HK-2 (cell line): ENCODE data around the gene ALDH6A1.
"Not testable (repeated sequence)": the region's sequence is repeated elsewhere in the genome, so short reads cannot be mapped to it uniquely, and the experiment has no call there.

Experiments
- DNase-seq: peaks from one replicate; pipeline ENCODE4 v3.0.0-alpha.2; 2018; ENCODE audit not compliant: unreplicated experiment

The ALDH6A1 gene

DNA sequence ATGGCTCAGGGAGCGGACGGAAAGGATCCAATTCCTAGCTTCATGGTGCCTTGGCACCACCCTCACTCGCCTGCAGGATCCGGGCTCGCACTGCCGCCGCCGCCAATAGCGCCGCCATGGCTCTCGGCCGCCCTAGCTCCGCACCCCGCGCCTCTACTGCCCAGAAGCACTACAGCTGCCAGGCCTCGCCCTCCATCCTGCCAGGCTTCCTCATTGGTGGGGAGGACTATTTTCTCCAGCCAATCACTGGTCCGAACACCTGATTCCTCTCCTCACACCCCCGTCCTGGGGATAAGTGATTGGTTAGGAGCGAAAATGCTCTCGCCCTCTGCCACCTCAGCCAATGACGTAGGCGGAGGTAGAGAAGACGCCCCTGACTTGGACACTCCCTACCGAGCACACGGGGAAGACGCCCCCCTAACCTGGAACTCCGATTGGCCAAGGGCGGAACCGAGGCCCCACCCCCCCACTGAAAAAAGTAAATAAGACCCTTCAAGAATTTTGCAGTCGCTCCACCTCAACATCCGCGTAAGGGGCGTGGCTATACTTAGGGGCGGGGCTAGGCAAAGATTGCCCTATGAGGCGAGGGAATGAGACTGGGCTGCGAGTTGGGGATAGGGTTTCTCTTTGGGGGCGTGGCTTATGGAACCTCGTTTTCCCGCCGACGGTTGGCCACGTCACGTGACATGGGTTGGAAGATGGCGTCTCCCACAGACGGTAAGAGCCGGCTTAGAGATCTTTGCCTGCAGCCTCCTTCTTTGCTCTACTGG is at the start of gene ALDH6A1, which contains the start of gene LIN52:
Gene ALDH6A1, minus strand, starts transcription at position 177 of the 770 bp plus-strand sequence. Its CDS starts 59 bp downstream, at position 118.
Gene LIN52, plus strand, starts transcription at position 680 of the 770 bp plus-strand sequence. Its CDS starts 19 bp downstream, at position 699.
- DNase-seq: peak; percentile 99

DNA sequence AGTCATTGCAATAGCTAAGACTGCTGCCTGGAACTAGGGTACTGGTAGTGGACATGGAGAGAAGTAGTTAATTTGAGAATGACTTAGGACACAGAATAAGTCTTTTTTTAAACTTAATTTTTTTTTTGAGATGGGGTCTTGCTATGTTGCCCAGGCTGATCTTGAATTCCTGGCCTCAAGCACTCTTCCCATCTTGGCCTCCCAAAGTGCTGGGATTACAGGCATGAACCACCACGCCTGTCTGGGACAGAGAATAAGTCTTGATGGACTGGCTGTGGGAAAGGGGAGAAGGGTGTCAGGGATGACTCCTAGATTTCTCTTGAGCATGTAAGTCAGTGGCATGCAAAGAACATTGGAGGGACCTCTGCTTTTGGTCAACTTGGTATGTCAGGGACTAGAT is 43.4 kb upstream of the ALDH6A1 start:
- no peak for DNase-seq

DNA sequence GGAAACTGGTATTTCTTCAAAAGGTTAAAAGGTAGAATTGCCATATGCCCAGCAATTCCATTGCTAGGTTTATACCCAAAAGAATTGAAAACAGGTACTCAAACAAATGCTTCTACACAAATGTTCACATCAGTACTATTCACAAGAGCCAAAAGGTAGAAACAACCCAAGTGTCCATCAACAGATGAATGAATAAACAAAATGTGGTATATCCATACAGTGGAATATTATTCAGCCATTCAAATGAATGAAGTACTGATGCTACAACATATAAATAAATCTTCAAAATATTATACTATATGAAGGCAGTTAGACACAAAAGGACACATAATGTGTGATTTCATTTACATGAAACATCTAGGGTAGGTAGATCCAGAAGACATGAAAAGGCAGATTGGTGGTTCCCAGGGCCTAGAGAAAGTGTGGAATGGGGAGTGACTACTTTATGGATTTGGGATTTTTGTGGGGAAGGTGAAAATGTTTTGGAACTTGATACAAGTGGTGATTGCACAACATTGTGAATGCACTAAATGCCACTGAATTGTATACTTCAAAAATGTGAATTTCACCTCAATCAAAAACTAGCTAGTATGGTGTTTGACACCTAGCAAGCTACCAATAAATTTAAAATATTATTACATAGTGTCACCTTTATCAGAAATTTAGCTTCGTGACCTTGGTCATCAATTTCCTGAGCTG is 42.2 kb upstream of the ALDH6A1 start:
- no peak for DNase-seq

DNA sequence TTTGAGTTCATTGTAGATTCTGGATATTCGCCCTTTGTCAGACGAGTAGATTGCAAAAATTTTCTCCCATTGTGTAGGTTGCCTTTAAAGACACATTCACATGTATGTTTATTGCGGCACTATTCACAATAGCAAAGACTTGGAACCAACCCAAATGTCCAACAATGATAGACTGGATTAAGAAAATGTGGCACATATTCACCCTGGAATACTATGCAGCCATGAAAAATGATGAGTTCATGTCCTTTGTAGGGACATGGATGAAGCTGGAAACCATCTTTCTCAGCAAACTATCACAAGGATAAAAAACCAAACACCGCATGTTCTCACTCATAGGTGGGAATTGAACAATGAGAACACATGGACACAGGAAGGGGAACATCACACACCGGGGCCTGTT is 41.2 kb upstream of the ALDH6A1 start:
- DNase-seq: not testable (repeated sequence)

DNA sequence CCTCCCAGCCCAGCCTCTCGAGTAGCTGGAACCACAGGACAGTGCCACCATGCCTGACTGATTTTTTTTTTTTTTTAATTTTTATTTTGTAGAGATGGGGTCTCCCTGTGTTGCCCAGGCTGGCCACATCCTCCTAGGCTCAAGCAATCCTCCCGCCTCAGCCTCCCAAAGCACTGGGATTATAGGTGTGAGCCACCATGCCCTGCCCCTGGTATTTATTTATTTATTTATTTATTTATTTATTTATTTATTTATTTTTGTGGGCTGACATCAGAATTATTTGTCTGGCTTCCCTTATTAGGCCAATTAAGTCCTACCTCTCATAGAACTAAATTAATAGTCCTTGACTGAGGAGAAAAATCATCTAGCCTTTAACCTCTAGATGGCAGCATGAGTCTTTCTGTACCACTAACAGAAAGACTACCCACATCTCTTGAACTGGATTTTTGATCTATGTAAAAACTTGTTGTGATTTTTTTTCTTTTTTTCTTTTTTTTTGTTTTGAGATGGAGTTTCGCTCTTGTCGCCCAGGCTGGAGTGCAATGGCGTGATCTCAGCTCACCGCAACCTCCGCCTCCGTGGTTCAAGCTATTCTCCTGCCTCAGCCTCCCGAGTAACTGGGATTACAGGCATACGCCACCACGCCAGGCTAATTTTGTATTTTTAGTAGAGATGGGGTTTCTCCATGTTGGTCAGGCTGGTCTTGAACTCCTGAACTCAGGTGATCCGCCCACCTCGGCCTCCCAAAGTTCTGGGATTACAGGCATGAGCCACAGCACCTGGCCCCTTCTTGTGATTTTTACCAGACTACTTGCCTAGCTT is 27.4 kb upstream of the ALDH6A1 start:
- not testable (repeated sequence) for DNase-seq

DNA sequence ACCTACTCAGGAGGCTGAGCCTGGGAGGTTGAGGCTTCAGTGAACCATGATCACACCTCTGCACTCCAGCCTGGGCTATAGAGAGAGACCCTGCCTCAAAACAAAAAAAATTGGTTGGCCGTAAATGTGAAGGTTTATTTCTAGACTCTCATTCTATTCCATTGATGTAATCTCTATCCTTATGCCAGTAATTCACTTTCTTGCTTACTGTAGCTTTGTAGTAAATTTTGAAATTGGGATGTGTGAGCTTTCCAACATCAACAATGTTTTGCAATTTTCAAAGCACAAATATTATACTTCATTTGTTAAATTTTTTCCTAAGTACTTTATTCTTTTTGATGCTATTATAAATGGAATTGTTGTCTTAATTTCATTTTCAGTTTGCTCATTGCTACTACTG is 25.1 kb upstream of the ALDH6A1 start:
- DNase-seq: no peak

DNA sequence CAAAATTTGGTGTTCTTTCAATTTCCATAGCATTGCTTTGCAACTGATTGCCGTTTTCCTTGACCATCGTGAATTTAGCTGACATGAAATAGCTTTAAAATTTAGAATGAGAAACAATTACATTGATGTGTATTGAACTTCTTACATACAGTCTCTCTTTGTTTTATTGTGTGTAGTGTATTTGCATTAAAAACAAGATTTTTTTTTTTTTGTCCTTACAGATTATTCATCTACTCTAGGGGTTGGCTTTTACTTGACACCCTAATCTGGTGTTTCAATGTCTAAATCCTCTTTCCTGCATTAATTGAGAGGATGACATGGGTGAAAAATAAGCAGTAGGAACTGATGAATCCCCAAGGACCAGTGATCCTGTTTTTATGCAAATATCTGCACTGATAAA is 21.1 kb upstream of the ALDH6A1 start:
- DNase-seq: no peak

DNA sequence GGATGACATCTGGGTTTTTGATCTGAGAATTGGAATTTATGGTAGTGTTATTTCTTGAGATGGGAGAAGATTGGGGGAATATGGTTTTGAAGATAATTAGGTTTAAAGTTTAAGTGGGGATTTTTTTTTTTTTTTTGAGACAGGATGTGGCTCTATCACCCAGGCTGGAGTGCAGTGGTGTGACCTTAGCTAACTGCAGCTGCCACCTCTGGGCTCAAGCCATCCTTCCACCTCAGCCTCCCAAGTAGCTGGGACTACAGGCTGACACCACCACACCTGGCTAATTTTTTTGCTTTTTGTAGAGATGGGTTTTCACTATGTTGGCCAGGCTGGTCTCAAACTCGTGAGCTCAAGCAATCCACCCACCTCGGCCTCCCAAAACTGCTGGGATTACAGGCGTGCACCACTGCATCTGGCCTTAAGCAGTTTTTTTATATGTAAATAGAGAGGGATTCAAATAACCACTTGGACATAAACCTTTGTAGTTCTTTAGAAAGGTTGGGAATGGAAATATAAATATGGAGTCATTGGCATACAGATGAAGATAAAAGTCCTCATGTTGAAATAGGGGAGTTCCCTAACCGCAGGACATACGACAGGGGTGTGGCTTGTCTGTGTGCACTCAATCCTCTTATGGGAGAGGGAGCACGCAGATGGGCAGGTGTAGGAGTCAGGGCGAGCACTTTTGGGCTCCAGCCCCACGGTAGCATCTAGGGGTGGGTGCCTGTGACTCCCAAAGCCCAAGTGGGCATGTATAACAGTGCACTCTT is 5.2 kb upstream of the ALDH6A1 start:
- DNase-seq: no peak

DNA sequence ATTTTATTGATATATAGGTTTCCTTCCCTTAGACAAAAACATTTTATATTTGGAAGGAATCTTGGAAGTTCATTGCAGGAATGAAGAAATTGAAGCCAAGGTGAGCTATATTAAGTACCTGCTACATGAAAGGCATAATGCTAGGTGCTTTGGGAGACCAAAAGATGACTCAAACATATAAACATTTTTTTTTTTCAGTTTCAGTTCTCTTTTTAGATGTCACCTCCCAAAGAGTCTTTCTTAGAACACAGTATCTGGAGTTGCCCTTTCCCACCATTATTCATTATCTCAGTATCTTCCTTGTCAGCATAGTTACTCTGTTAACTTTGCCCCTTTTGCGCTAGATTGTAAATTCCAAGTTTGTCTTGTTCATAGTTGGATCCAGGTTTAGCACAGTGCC is 1.6 kb upstream of the ALDH6A1 start:
- DNase-seq: no peak

DNA sequence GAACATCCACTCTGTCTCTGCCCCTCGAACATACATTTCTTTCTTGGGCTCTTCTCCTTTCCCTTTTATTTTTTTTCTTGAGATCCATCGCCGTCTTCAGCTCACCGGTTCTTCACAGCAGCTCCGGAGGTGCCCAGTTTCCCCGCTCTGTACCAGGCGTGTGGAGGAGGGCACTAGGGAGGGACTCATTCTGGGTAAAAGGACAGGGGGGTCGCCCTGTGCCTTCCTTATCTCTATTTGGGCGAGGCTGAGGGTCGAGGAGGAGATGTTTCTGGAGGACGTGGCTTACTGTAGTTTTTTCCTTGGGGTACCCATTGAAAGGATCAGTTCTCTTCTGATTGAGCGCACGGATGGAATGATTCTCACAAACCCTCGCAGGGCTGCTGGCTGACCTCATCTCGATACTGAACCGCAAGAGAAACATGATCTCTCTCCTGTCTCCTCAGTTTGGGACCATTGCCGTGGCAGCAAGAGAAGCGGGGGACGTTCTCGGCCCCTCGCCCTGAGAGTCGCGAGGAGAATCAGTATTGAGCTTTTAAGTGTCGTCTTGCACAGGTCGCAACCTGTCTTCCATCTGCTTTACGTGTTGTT is 889 bp upstream of the ALDH6A1 start:
- DNase-seq: peak; percentile 38

DNA sequence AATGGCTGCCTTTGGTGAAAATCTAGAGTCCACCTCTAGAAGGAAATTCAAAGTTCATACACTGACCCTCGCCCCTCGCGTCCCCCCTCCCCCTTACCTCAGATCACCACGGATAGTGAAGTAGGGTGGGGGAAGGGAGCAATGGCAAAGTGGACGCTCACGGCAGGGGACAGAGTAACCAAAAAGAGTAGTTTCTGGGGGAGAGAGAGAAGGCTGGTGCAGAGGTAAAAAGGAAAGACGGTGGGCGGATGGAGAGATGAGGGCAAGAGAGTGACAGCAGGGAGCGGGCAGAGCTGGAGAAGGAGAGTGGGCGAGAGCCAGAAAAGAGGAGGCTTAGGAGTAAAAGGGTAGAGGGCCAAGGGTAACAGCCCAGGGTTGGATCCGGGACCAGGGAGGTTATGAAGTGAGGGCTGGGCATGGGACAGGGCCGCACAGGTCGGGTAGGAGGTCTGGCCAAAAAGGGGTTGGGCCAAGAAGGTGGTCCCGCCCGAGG is 423 bp downstream of the ALDH6A1 start:
- no peak for DNase-seq

DNA sequence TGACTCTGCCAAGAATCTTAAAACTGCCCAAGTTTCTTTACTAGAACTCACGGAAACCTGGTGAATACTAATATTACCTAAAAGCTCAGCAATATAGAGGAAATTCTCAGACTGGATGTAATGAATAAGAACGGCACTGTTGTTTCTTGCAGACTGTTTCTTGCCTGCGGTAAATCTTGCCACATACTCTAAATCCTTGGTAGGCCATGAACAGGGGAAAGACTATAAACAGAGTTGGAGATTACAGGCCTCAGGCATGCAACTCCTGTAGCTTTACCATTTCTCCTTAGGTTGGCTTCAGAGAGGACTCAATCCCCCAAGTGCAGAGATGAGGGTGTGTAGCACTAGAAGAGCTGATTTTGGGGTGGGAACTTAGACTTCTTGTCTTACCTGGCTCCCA is 1.1 kb downstream of the ALDH6A1 start:
- no peak for DNase-seq

DNA sequence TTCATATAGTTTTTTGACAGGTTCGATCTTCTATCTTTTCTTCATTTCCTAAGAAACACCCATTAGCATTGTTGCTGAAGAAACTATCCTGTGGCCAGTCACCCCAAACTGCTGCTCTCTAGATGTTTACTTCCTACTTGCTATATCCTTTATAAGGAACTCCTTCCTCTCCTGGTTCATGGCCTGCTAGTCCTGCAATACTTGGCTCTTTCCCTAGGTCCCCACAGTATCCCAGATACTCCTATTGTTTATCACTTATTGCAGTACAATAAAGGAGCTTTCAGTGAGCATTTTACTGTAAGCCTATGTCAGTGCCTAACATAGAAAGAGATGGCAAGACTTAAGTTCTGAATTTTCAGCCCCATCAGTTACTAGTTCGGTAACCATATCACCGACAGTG is 2.8 kb downstream of the ALDH6A1 start:
- no peak for DNase-seq

DNA sequence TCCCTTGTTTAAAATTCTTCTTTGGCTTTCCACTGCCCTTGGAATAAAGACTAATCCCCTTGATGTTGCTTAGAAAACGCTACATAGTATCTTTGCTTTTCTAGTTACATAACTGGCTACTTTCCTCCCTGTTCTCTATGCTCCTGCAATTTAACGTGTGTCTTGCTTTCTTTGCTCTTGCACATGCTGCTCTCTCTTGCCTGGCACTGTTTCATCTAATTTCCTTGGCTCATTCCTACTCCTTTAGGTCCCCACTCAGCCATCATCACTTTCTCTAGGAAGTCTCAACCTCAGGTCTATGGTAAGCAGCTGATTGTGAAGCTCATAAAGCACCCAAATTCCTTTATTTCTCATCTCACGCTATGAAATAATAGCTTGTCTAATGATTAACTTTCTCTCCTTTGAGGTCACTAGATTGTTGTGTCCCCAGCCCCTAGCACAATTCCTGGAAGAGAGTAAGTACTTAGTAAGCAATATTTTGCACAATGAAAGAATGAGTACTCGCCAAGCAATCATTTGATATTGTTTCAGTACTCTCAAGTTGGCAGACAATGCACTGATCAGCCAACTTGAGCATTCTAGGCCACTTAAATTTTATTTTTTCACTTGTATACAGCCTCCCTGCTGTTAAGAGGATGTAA is 3.3 kb downstream of the ALDH6A1 start:
- no peak for DNase-seq

DNA sequence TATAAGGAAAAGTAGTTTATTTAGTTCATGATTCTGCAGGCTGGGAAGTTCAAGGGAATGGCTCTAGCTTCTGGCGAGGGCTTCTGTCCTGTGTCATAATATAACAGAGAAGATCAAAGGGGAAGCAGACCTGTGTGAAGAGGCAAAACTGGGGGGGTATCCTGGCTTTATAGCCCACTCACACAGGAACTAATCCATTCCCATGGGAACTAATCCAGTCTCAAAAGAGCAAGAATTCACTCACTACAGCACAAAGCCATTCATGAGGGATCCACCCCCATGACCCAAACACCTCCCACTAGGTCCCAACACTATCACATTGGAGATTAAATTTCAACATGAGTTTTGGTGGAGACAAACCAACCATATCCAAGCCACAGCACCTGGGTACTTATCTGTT is 6.9 kb downstream of the ALDH6A1 start:
- no peak for DNase-seq

DNA sequence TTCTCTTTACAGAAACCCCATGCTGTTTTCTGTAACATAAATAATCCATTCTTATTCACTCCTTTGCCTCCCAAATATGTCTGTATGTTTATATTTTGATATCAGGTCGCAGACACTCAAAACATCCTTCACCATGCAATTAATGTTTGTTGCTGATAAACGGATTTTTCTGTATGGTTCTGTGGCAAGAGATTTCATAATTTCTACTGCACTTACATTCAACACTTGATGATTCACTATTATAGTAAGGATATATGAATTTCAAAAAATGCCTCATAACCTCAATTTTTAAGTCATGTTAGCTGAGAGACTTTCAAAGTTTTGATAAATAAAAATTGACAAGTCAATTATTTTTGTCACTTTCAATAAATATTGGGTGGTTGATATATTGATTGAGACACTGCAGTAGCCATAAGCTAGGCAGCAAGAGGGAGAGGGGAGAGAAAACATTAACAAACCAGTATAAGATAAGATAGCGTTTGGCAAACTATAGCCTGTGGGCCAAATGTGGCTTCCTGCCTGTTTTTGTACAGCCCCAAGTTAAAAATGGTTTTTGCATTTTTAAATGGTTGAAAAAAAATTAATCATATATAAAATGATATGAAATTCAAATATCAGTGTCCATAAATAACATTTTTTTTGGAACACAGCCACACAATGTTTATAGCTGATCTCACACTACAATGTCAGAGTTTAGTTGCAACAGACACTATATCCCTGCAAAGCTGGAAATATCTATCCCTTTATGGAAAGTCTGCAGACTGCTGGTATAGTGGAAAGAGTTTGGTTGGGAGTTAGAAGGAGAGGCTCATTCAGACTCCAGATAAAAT is 18.3 kb downstream of the ALDH6A1 start:
- no peak for DNase-seq

DNA sequence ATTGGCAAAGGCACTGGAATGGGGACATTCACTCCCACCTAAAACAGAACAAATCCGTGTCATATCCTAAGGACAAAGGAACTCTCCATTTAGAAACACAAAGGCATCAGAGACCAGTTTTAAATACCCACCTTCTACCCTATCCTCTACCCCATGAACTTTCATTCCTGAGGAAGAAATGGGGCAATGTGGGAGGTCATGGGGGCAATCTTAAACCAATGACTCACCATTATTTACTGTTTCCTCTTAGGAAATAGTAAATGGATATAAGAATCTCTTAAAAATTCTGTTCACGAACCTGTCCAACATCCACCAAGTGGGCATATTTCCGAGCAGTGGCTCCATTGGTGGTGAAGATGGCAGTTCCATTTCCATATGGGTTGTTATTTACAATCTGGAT is 19.4 kb downstream of the ALDH6A1 start:
- DNase-seq: no peak

DNA sequence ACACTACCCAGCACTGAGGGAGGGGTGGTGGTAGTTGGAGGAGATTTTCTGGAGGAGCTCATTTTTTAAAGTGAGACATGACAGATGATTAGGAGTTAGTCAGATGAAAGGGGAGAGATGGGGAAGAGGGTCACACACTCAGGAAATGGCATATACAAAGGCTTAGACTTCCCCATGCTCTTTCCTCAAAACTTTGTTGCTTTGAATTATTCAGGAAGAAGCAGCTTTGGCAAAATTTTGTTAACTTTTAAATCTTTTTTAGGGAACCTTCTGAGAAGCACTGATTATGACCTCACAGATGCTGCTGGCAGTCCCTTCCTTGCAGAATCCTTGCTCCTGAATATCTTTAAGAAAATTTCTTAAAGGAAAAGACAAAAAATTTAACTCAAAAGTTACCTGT is 19.8 kb downstream of the ALDH6A1 start:
- no peak for DNase-seq

DNA sequence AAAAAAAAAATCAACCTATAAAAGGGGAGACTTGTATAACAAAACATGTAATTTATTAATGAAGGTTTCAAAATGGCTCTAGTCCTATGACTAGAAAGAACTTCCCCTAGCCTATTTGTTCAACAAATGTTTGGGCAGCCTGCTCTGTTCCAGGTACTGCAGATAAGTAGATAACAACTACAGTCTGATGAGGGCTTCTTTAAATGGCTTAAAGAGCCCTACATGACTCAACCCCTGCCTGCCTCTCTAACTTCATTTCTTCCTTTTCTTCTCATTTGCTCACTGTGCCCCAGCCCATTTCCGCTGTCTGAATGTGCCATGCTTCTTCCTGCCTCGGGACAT is 21.5 kb downstream of the ALDH6A1 start:
- no peak for DNase-seq
